Keratinocyte (primary cell): ENCODE data around the gene DEFB126. TPM values are rescaled to one million over a fixed set of nuclear protein-coding genes. Genes with fewer than 3 reads are reported as not detected.

Experiments
- DNase-seq: peaks from one replicate; pipeline ENCODE4 v3.0.0-alpha.2; 2011; ENCODE audit warnings: low read depth, missing footprints, low spot score
- FAIRE-seq: peaks from 2 replicates; lab custom pipeline; 2011; peaks lifted over from hg19 to GRCh38; lab: Jason Lieb, UNC
- H2AFZ ChIP-seq: 2 replicates; pipeline ENCODE4 v1.6.0; 2012; ENCODE audit warnings: low read length, control low read depth, inconsistent platforms; ENCODE audit not compliant: control insufficient read depth
- H3K27ac ChIP-seq: 2 replicates; pipeline ENCODE4 v1.5.1; 2011; ENCODE audit warnings: low read length; ENCODE audit not compliant: control insufficient read depth, insufficient read depth
- H3K27me3 ChIP-seq: 3 replicates; pipeline ENCODE4 v1.6.0; 2011; ENCODE audit warnings: low read length; ENCODE audit not compliant: control insufficient read depth, insufficient read depth; ENCODE audit errors: extremely low read depth
- H3K36me3 ChIP-seq, 2 experiments: 2 replicates in 1 of 2; 3 replicates in 1 of 2; pipeline ENCODE4 v1.5.1; 2011; ENCODE audit warnings: low read length in 2 of 2, mild to moderate bottlenecking in 1 of 2; ENCODE audit not compliant: control insufficient read depth in 2 of 2, insufficient read depth in 2 of 2; ENCODE audit errors: extremely low read depth in 1 of 2
- H3K4me1 ChIP-seq: 3 replicates; pipeline ENCODE4 v1.5.1; 2011; ENCODE audit warnings: low read length; ENCODE audit not compliant: control insufficient read depth, insufficient read depth; ENCODE audit errors: extremely low read depth
- H3K4me2 ChIP-seq: 3 replicates; pipeline ENCODE4 v1.6.0; 2011; ENCODE audit warnings: low read depth, low read length; ENCODE audit not compliant: control insufficient read depth, insufficient read depth; ENCODE audit errors: extremely low read depth
- H3K4me3 ChIP-seq, 3 experiments: fragments of 200-600 bp in 1 of 3; sonication (generic) in 1 of 3; 2 replicates in 2 of 3; 3 replicates in 1 of 3; pipeline ENCODE4 v1.5.1; 2011 to 2016; ENCODE audit warnings: low read length in 3 of 3, mild to moderate bottlenecking in 3 of 3, control low read depth in 2 of 3, inconsistent platforms in 1 of 3, low read depth in 1 of 3, mixed read lengths in 1 of 3, mixed run types in 1 of 3, moderate library complexity in 1 of 3; ENCODE audit not compliant: control insufficient read depth in 2 of 3, insufficient read depth in 2 of 3; ENCODE audit errors: extremely low read depth in 1 of 3
- H3K79me2 ChIP-seq: 2 replicates; pipeline ENCODE4 v1.6.0; 2012; ENCODE audit warnings: low read length; ENCODE audit not compliant: control insufficient read depth, insufficient read depth
- H3K9ac ChIP-seq: 3 replicates; pipeline ENCODE4 v1.6.0; 2011; ENCODE audit warnings: low read length; ENCODE audit not compliant: control insufficient read depth, insufficient read depth; ENCODE audit errors: extremely low read depth
- H3K9me1 ChIP-seq: 3 replicates; pipeline ENCODE4 v1.6.0; 2011; ENCODE audit warnings: low read length; ENCODE audit not compliant: control insufficient read depth, insufficient read depth; ENCODE audit errors: extremely low read depth
- H3K9me3 ChIP-seq: 2 replicates; pipeline ENCODE4 v1.5.1; 2012; ENCODE audit warnings: low read depth, low read length; ENCODE audit not compliant: control insufficient read depth
- H4K20me1 ChIP-seq: 3 replicates; pipeline ENCODE4 v1.6.0; 2011; ENCODE audit warnings: low read length; ENCODE audit not compliant: control insufficient read depth, insufficient read depth; ENCODE audit errors: extremely low read depth
- EZH2 ChIP-seq: IDR thresholded peaks from one replicate; pipeline ENCODE4 v1.6.1; 2012; ENCODE audit warnings: inconsistent platforms, mild to moderate bottlenecking, low read length, moderate library complexity
- dilution Hi-C: fragments of 300-500 bp; cut with MboI; formaldehyde crosslinking; loops from one replicate; pipeline ENCODE4 v1.7.0; 2020; ENCODE audit warnings: low sequenced_read_pairs; ENCODE audit not compliant: extremely low pct_ligation_motif_present
- polyA minus RNA-seq, 3 experiments: library from RNA; depleted of rRNA, polyadenylated mRNA; stranded (reverse); fragments of >200 nt; gene quantifications; 1 replicate in 1 of 3; 2 replicates in 1 of 3; 3 replicates in 1 of 3; pipeline ENCODE4 v1.2.3, GENCODE V29; 2011
- polyA plus RNA-seq, 5 experiments: library from polyadenylated mRNA; depleted of rRNA in 3 of 5; stranded (reverse) in 3 of 5; stranded (forward) in 1 of 5; unstranded in 1 of 5; fragments of >200 nt; gene quantifications; 1 replicate in 1 of 5; 2 replicates in 3 of 5; 3 replicates in 1 of 5; pipeline versions ENCODE4 v1.2.1 to v1.2.3, GENCODE V29; 2011 to 2012; ENCODE audit warnings: missing spikeins in 2 of 5, low read depth in 1 of 5, low replicate concordance in 1 of 5
- TF ChIP-seq, protein P1 (sequence below), 3 experiments: IDR thresholded peaks in 1 of 3; conservative IDR thresholded peaks in 1 of 3; optimal IDR thresholded peaks in 1 of 3; 2 replicates in 2 of 3; 3 replicates in 1 of 3; pipeline versions ENCODE3 to v1.5.1; 2011; ENCODE audit warnings: low read length in 3 of 3, mild to moderate bottlenecking in 3 of 3, moderate library complexity in 2 of 3, control low read depth in 1 of 3, inconsistent platforms in 1 of 3; ENCODE audit not compliant: insufficient read depth in 2 of 3; ENCODE audit errors: extremely low read depth in 1 of 3

DEFB126 gene, protein sequence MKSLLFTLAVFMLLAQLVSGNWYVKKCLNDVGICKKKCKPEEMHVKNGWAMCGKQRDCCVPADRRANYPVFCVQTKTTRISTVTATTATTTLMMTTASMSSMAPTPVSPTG
- not detected in 3 replicates for polyA plus RNA-seq
- polyA plus RNA-seq (2011; ENCODE audit: low read depth) = not detected
- polyA plus RNA-seq (2011; cell fraction: cytosol; rRNA removed) = not detected in 2 replicates
- not detected in 2 replicates for polyA plus RNA-seq (2011; cell fraction: nucleus; rRNA removed)
- polyA plus RNA-seq (2012; ENCODE audit: low replicate concordance) = not detected in 2 replicates
- polyA minus RNA-seq = not detected in 3 replicates
- not detected for polyA minus RNA-seq (2011; cell fraction: cytosol; rRNA and poly(A)+ RNA removed)
- not detected in 2 replicates for polyA minus RNA-seq (2011; cell fraction: nucleus; rRNA and poly(A)+ RNA removed)

DNA sequence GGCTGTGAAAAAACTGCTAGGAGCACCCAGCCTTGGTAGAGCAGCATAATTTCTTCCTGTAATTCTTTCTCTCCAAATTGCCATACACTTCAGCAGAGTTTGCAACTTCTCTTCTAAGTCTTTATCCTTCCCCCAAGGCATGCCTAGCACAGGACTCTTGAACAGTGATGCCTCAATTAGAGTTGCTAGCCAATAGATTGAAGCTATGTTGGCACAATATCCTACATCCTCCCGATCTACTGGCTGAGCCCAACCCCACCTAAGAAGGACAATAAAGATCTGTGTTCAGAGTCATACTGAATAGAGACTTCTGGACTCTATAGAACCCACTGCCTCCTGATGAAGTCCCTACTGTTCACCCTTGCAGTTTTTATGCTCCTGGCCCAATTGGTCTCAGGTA is at the start of gene DEFB126:
DEFB126 (plus strand) TSS at position 301 of the 400 bp plus-strand sequence; CDS start at position 340, 39 bp downstream.
- Histone ChIP-seq H3K4me1 (no peaks in the 10 kb centered on the region), H4K20me1 (no peaks in the 10 kb centered on the region), H3K36me3 (no peaks in the 10 kb centered on the region), H3K4me2 (no peak within 1 kb of the TSS), H3K9me3 (peaks cover 6% of the 10 kb centered on the region), H3K4me3 (no peak within 1 kb of the TSS), H3K27ac (no peak within 1 kb of the TSS), H3K9ac (no peak within 1 kb of the TSS), H3K9me1 (no peaks in the 10 kb centered on the region), H3K27me3 (peaks cover 6% of the 10 kb centered on the region), H3K79me2 (no peaks in the 10 kb centered on the region), H2AFZ (no peak within 1 kb of the TSS)
- no peak for DNase-seq
- no peak for FAIRE-seq
- dilution Hi-C loops = no loop called here
- no peak for TF ChIP-seq EZH2
- TF ChIP-seq, protein P1, sequence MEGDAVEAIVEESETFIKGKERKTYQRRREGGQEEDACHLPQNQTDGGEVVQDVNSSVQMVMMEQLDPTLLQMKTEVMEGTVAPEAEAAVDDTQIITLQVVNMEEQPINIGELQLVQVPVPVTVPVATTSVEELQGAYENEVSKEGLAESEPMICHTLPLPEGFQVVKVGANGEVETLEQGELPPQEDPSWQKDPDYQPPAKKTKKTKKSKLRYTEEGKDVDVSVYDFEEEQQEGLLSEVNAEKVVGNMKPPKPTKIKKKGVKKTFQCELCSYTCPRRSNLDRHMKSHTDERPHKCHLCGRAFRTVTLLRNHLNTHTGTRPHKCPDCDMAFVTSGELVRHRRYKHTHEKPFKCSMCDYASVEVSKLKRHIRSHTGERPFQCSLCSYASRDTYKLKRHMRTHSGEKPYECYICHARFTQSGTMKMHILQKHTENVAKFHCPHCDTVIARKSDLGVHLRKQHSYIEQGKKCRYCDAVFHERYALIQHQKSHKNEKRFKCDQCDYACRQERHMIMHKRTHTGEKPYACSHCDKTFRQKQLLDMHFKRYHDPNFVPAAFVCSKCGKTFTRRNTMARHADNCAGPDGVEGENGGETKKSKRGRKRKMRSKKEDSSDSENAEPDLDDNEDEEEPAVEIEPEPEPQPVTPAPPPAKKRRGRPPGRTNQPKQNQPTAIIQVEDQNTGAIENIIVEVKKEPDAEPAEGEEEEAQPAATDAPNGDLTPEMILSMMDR (optimal IDR thresholded peaks at IDR 0.05 in 1 of 3, IDR thresholded peaks at IDR 0.05 in 1 of 3, conservative IDR thresholded peaks at IDR 0.05 in 1 of 3; ENCODE audit: extremely low read depth in 1 of 3, insufficient read depth in 2 of 3, low read length in 3 of 3) = no peak

DNA sequence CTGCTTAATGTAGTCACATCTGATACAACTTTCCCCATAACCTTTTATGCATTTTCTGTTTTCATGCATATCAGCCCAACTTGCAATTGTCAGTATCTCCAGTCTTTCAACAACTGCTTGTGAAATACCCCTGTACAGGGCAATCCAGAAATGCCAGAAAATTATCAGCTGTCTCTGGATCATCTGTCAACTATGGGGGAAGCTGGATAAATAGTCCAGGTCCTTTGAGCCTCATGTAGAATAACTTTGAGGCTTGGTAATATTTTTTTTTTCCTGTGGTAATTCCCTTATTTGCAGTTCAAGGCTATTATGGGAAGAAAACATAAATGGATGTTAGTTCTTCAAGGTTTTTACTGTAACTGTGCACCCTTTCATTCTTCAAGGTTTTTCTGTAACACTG is 48.7 kb upstream of the DEFB126 start:
- Histone ChIP-seq H3K27me3 (no peaks in the 10 kb centered on the region), H3K27ac (no peak overlapping the region), H3K79me2 (no peaks in the 10 kb centered on the region), H3K9me1 (no peaks in the 10 kb centered on the region), H3K9ac (no peak overlapping the region), H3K36me3 (no peaks in the 10 kb centered on the region), H4K20me1 (no peaks in the 10 kb centered on the region), H3K4me2 (no peak overlapping the region), H3K4me1 (peaks cover 3% of the 10 kb centered on the region), H3K4me3 (no peak overlapping the region), H2AFZ (no peak overlapping the region), H3K9me3 (no peaks in the 10 kb centered on the region)
- DNase-seq = no peak
- TF ChIP-seq, protein P1 (optimal IDR thresholded peaks at IDR 0.05 in 1 of 3, IDR thresholded peaks at IDR 0.05 in 1 of 3, conservative IDR thresholded peaks at IDR 0.05 in 1 of 3; ENCODE audit: extremely low read depth in 1 of 3, insufficient read depth in 2 of 3, low read length in 3 of 3) = no peak
- no peak for TF ChIP-seq EZH2
- dilution Hi-C loops = no loop called here
- FAIRE-seq = no peak
